PC-3 (cell line): ENCODE data around the gene RMC1. TPM values are rescaled to one million over a fixed set of nuclear protein-coding genes. Genes with fewer than 3 reads are reported as not detected.

ENCODE experiments used
- ATAC-seq: fragments of 200-7000 bp; cut with Tn5 transposase; 2 replicates; pipeline ENCODE4 v1.9.1; 2020; ENCODE audit warnings: mild to moderate bottlenecking, moderate library complexity
- BruUV-seq: library from RNA; stranded (reverse); fragments of 400-500 nt; replicated peaks from 2 replicates; lab custom pipeline; 2021; lab: Mats Ljungman, UMichigan
- CTCF ChIA-PET: fragments of 300-600 bp; sonication (Branson Sonifier 250); formaldehyde crosslinking; loops from one replicate; lab custom pipeline; 2022; ENCODE audit warnings: antibody characterized with exemption; lab: Charles Lee
- POLR2A ChIA-PET: fragments of 300-600 bp; sonication (Branson Sonifier 250); formaldehyde crosslinking; loops from one replicate; lab custom pipeline; 2022; ENCODE audit warnings: antibody characterized with exemption; ENCODE audit not compliant: unreplicated experiment; lab: Charles Lee
- DNase-seq: peaks from one replicate; pipeline ENCODE4 v3.0.0-alpha.2; 2015
- H2AFZ ChIP-seq: fragments of 300-600 bp; sonication (generic); 2 replicates; pipeline ENCODE4 v1.6.0; 2016; ENCODE audit warnings: antibody characterized with exemption, low read length
- H3F3A ChIP-seq: fragments of 300-600 bp; sonication (generic); one replicate; pipeline ENCODE4 v1.6.0; 2017; ENCODE audit warnings: antibody characterized with exemption, low read length, control low read depth, mild to moderate bottlenecking; ENCODE audit not compliant: unreplicated experiment
- H3K27ac ChIP-seq: fragments of 300-600 bp; sonication (generic); 2 replicates; pipeline ENCODE4 v1.5.1; 2016; ENCODE audit warnings: mild to moderate bottlenecking, low read length
- H3K27me3 ChIP-seq: fragments of 300-600 bp; sonication (generic); 2 replicates; pipeline ENCODE4 v1.6.1; 2016; ENCODE audit warnings: low read length, mixed read lengths
- H3K36me3 ChIP-seq: fragments of 300-600 bp; sonication (generic); 2 replicates; pipeline ENCODE4 v1.6.1; 2016; ENCODE audit warnings: low read depth, mixed run types, low read length, mixed read lengths
- H3K4me1 ChIP-seq: fragments of 300-600 bp; sonication (generic); 2 replicates; pipeline ENCODE4 v1.5.1; 2016; ENCODE audit warnings: low read length; ENCODE audit not compliant: insufficient read depth
- H3K4me2 ChIP-seq: fragments of 300-600 bp; sonication (generic); 2 replicates; pipeline ENCODE4 v1.6.0; 2016; ENCODE audit warnings: low read length
- H3K4me3 ChIP-seq: fragments of 300-600 bp; sonication (generic); 2 replicates; pipeline ENCODE4 v1.5.1; 2016; ENCODE audit warnings: mild to moderate bottlenecking, low read length, mixed read lengths
- H3K79me2 ChIP-seq: fragments of 300-600 bp; sonication (generic); 2 replicates; pipeline ENCODE4 v1.6.1; 2017; ENCODE audit warnings: low read length, mixed read lengths
- H3K9ac ChIP-seq: fragments of 300-600 bp; sonication (generic); 2 replicates; pipeline ENCODE4 v1.6.0; 2016; ENCODE audit warnings: mild to moderate bottlenecking, low read length
- H3K9me2 ChIP-seq: fragments of 300-600 bp; sonication (generic); replicated peaks from 2 replicates; pipeline ENCODE4 v1.6.1; 2016; ENCODE audit warnings: mixed run types, low read length, mixed read lengths
- H3K9me3 ChIP-seq: fragments of 300-600 bp; sonication (generic); 2 replicates; pipeline ENCODE4 v1.6.1; 2016; ENCODE audit warnings: low read length, mixed read lengths
- H4K20me1 ChIP-seq: fragments of 300-600 bp; sonication (generic); 2 replicates; pipeline ENCODE4 v1.6.1; 2016; ENCODE audit warnings: low read length, mixed read lengths
- EZH2 ChIP-seq: fragments of 300-600 bp; sonication (generic); IDR thresholded peaks from one replicate; pipeline ENCODE4 v1.6.1; 2017; ENCODE audit warnings: antibody characterized with exemption, mild to moderate bottlenecking, low read length; ENCODE audit not compliant: unreplicated experiment
- EZH2phosphoT487 ChIP-seq: fragments of 300-600 bp; sonication (generic); IDR thresholded peaks from 2 replicates; pipeline ENCODE4 v1.6.1; 2018; ENCODE audit warnings: mild to moderate bottlenecking, antibody characterized with exemption, low read length, borderline replicate concordance
- intact Hi-C: fragments of 100-400 bp; cut with micrococcal nuclease; formaldehyde crosslinking; loops from 2 replicates; pipeline ENCODE4 v1.9.0; 2023
- total RNA-seq: library from RNA; depleted of rRNA; stranded (reverse); fragments of >200 nt; gene quantifications from 2 replicates; pipeline ENCODE4 v1.2.3, GENCODE V29; 2014
- TF ChIP-seq, protein P1 (sequence below): fragments of 300-600 bp; sonication (generic); conservative IDR thresholded peaks from 2 replicates; pipeline ENCODE4 v1.5.1; 2017; ENCODE audit warnings: antibody characterized with exemption, low read depth, mild to moderate bottlenecking, low read length

The RMC1 gene
- total RNA-seq, 1 experiment from 2014 or later = 23.2 TPM

- peaks cover 64% of the 10 kb centered on the region for H3K36me3 ChIP-seq
- no peaks in the 10 kb centered on the region for H3K4me1 ChIP-seq
- H3K4me2 ChIP-seq = no peak overlapping the region
- peak; percentile 51 for ATAC-seq
- H3K4me3 ChIP-seq = no peak overlapping the region
- no peaks in the 10 kb centered on the region for H3K9me3 ChIP-seq
- ChIA-PET POLR2A (no interaction called here), CTCF (no interaction called here)
- no peak overlapping the region for H3K27ac ChIP-seq
- H3K9me2 ChIP-seq = no peaks in the 10 kb centered on the region
- H3F3A ChIP-seq = no peaks in the 10 kb centered on the region
- no peak overlapping the region for H3K9ac ChIP-seq
- no peak for TF ChIP-seq EZH2phosphoT487
- TF ChIP-seq, protein P1, sequence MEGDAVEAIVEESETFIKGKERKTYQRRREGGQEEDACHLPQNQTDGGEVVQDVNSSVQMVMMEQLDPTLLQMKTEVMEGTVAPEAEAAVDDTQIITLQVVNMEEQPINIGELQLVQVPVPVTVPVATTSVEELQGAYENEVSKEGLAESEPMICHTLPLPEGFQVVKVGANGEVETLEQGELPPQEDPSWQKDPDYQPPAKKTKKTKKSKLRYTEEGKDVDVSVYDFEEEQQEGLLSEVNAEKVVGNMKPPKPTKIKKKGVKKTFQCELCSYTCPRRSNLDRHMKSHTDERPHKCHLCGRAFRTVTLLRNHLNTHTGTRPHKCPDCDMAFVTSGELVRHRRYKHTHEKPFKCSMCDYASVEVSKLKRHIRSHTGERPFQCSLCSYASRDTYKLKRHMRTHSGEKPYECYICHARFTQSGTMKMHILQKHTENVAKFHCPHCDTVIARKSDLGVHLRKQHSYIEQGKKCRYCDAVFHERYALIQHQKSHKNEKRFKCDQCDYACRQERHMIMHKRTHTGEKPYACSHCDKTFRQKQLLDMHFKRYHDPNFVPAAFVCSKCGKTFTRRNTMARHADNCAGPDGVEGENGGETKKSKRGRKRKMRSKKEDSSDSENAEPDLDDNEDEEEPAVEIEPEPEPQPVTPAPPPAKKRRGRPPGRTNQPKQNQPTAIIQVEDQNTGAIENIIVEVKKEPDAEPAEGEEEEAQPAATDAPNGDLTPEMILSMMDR = no peak
- no peak for TF ChIP-seq EZH2
- no peak for DNase-seq
- H3K27me3 ChIP-seq = no peaks in the 10 kb centered on the region
- H4K20me1 ChIP-seq = no peaks in the 10 kb centered on the region
- H2AFZ ChIP-seq = no peak overlapping the region
- no peaks in the 10 kb centered on the region for H3K79me2 ChIP-seq
- no TSS peak for BruUV-seq
- intact Hi-C loops = loop anchor here (1.0 kb wide), 1 partner anchor 28 kb away; no protein-coding TSS in a partner anchor
Measured at GRCh38 chr18:23563377-23564043, 60.2 kb downstream of the RMC1 start.

- peaks cover 73% of the 10 kb centered on the region for H3K36me3 ChIP-seq
- peak overlapping the region; percentile 33 for H3K27ac ChIP-seq
Measured at GRCh38 chr18:23565916-23566547, 62.7 kb downstream of the RMC1 start.

GRCh38 chr18:23567671-23568070 is 64.4 kb downstream of the RMC1 start:
- TF ChIP-seq, protein P1 = no peak
- TF ChIP-seq EZH2phosphoT487 (no peak), EZH2 (no peak)
- Histone ChIP-seq H3K79me2 (peaks cover 5% of the 10 kb centered on the region), H3K9me2 (no peaks in the 10 kb centered on the region), H3F3A (no peaks in the 10 kb centered on the region), H3K27me3 (no peaks in the 10 kb centered on the region), H3K36me3 (peaks cover 70% of the 10 kb centered on the region), H3K9me3 (no peaks in the 10 kb centered on the region), H4K20me1 (no peaks in the 10 kb centered on the region), H3K9ac (no peak overlapping the region), H3K4me3 (no peak overlapping the region), H2AFZ (no peak overlapping the region), H3K4me1 (no peaks in the 10 kb centered on the region), H3K27ac (no peak overlapping the region), H3K4me2 (no peak overlapping the region)
- BruUV-seq = no TSS peak
- no peak for DNase-seq
- CTCF ChIA-PET = no interaction called here
- POLR2A ChIA-PET = no interaction called here
- no peak for ATAC-seq
- intact Hi-C loops = no loop called here

More at GRCh38 chr18:23565916-23566547, 62.7 kb downstream of the RMC1 start:
- Histone ChIP-seq H3F3A (no peaks in the 10 kb centered on the region), H3K9me2 (no peaks in the 10 kb centered on the region), H3K4me2 (no peak overlapping the region), H3K9ac (no peak overlapping the region), H2AFZ (no peak overlapping the region), H3K4me1 (no peaks in the 10 kb centered on the region), H3K27me3 (no peaks in the 10 kb centered on the region), H3K4me3 (no peak overlapping the region), H3K9me3 (no peaks in the 10 kb centered on the region), H3K79me2 (no peaks in the 10 kb centered on the region), H4K20me1 (no peaks in the 10 kb centered on the region)
- no TSS peak for BruUV-seq
- intact Hi-C loops = no loop called here
- TF ChIP-seq EZH2phosphoT487 (no peak), EZH2 (no peak)
- ChIA-PET CTCF (interaction anchor here (0.6 kb wide), 1 partner anchor 432 kb away, joined by 3 read pairs; no protein-coding TSS in a partner anchor), POLR2A (interaction anchor here (0.5 kb wide), 1 partner anchor 193 kb away, joined by 17 read pairs; no protein-coding TSS in a partner anchor)
- ATAC-seq = no peak; the same call in 1 of the 2 replicates
- peak; percentile 46 for DNase-seq
